GM18520 (cell line): Measurements from ENCODE around the gene SLC6A4.
"Not testable (repeated sequence)": the region's sequence is repeated elsewhere in the genome, so short reads cannot be mapped to it uniquely, and the experiment has no call there.

Source experiments
- ATAC-seq: cut with Tn5 transposase; IDR thresholded peaks from one replicate; pipeline ENCODE4 v1.9.1; 2021; ENCODE audit not compliant: unreplicated experiment

SLC6A4 gene

DNA sequence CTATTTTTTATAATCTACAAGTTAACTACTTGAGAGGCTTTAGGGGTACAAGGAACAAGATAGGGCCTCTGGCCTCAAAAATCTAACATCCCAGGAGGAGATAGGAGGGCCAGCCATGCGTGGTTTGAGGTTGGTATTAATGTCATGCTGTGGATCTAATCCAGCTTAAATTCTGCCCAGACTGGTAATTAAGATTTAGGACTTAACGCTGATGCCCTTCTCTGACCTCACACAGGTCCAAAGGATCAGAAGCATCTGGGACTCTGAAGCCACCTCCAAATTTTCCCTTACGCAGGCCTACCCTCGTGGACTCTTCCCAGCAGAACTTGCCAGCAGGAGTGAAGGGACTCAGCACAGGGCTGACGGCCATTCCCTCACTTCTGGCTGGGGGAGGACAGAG, 15.1 kb downstream of the SLC6A4 start:
- no peak for ATAC-seq

DNA sequence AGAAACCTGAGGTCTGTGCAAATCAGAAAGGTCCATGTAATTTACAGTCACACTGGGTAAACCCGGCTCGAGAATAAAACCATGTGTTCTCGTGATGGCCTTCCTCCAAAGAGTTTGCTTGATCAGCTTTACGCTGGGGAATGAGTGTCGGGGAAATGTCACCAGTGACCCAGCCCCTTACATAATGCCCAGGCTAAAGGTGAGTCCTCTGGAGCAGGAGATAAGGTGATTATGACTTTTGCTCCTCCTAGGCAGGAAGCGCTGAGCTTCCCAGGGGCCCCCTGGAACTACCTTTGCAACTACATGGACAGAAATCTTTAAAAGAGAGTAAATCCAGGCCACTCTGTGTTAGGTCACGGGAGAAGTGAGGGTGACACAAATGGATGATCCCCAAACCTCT, 15.7 kb downstream of the SLC6A4 start:
- ATAC-seq: no peak

DNA sequence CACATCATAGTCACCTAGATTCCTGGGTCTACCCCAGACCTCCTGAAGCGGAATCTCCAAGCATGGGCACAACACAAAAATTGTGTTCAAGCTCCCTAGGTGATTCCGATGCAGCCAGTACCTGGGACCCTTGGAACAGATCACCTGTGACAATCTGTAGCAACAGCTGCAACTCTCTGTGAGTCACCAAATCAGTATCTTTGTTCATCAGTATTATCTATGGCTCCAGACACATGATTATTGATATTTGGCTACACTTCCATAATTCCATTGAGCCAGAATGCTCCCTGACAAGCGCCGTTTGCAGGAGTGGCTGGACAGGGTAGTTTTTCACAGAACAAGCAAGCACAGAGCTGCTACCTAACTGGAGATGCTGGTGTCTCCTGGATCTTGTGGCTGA, 16.2 kb downstream of the SLC6A4 start:
- no peak for ATAC-seq

DNA sequence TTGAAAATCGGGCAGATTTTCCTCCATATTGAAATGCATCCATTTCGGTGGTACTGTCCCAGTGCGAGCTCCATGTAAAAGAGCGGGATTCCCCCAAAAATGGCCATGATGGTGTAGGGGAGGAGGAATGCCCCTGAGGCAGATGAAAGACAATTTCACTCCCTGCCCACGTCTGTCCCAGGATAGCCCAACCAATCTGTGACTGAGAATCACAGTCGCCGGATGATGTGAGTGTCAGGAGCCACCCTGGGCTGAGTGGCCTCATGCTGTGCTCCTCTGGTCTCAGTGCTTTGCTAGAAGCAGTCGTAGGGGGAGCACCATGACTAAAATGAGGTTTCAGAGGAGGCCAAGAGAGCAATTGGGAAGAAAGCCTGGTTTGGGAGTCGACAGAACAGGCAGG, 16.7 kb downstream of the SLC6A4 start:
- ATAC-seq: peak; percentile 56

DNA sequence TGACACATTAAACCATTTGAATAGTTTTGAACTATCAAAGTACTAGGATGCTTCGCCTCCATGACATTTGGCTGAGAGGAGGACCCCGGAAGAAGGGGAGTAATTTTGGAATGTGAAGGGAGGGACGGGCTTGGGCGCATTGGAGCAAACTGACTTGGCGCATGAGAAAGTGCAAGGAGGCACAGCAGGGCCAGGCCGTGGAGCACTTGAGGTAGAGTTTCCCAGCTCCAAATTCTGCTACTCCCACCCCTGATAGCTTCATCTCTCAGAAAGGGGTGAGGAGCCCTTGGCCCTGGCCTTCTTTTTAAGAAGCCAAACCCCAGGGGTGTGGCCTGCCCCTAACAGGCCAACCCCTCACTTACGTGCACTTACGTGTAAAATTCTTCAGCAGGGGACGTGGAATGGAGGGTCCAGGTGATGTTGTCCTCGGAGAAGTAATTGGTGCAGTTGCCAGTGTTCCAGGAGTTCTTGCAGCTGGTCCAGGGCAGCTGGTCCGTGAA, 17.7 kb downstream of the SLC6A4 start:
- no peak for ATAC-seq

DNA sequence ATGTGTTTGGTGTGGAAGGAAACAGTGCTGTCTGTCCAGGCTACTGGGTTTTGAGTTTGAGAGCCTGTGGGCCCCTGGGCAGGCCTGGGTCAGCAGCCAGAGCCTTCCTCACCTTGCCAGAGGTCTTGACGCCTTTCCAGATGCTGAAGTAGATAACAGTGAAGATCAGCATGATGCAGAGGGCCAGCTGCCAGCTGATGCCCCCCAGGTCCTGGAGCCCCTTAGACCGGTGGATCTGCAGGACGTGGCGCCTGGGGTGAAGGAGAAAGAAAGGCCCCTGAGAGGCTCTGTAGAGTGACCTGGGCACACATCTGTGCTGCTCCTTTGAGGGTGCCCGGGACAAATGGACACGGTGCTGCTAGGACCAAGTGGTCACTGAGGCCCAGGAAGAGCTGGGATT, 18.4 kb downstream of the SLC6A4 start:
- ATAC-seq: no peak

DNA sequence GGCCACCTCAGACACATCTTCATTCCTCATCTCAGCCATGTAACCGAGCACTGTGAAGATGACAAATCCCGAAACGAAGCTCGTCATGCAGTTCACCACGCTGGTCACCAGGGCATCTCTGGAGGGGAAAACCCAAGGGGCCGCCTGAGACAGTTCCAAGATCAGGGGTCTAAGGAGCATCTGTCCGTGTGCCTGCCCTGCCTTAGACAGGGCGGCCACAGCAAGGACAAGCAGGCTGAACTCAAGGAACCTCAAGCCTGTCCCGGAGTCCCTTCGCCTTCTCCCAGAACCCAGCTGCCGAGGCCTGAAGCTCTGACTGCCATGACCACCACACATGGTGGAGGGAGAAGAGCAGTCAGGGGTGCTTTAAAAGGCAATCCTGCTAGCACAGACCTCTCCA, 22.7 kb downstream of the SLC6A4 start:
- peak; percentile 65 for ATAC-seq

DNA sequence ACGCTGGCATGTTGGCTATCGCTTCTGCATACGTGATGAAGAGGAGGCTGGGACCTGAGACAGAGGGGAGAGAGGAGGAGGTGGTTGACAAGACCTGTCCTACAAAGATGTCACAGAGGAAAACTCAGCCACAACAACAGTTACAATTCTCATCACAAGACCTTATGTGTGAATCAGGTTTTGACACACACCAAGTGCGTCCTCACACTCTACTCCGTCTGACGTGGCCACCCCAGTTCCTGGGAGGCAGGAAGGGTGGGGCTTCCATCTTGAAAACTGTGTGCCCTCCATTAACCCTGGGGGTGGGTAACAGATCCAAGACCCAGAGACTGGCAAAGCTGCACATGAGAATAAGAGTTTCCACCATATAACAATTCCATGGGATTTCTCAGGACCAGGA, 24.1 kb downstream of the SLC6A4 start:
- no peak for ATAC-seq

DNA sequence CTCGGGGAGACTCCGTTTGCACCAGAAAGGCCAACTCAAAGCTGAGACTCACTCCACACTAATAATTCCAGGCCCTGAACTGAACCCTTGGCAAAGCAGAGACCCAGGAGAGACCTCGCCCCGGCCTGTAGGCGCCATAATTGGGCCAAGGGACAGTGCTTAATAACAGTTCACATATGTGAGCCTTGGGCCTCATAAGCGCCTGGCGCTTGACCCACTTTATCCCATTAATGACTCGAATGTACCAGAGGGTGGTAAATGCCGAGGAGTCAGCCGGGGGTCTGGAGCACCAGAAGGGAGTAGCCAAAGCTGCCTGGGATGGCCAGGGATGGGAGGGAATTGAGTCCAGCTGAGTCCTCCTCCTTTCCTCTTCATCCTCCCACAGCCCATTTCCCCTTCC, 24.6 kb downstream of the SLC6A4 start:
- no peak for ATAC-seq

DNA sequence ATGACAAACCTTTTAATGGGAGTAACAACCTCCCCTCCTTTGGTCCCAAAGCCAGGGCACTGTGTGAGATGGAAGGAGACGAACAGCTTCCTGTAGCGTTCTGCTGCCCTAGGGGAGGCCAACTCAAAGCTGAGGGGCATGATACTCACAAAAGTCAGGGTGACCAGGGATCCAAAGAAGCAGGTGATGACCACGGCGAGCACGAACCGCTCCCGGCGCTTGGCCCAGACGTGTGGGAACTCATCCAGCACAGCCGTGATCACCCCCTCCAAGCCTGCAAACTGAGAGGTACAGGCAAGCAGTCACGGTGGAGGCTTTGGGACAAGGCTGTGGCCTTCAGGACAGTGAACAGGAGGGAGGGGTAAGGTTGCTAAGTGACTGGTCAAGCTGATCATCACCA, 25.1 kb downstream of the SLC6A4 start:
- ATAC-seq: no peak

DNA sequence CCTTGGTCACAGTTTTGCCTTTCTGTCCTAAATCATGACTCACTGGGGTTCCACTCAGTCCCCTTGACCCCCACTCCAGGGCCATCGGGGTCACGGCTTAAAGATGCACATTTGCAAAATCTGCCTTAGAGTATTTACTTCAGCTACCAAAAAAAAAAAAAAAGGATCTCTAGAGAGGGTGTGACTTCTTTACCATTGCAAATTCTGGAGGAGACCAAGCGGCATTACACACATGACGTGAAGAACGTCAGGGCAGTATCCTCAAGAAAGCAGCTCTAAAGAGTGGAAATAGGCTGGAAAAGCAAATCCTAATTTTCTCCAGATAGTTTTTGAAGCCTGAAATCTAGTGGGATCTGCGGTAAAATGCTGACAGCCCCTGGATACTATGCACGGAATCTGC, 25.6 kb downstream of the SLC6A4 start:
- no peak for ATAC-seq

DNA sequence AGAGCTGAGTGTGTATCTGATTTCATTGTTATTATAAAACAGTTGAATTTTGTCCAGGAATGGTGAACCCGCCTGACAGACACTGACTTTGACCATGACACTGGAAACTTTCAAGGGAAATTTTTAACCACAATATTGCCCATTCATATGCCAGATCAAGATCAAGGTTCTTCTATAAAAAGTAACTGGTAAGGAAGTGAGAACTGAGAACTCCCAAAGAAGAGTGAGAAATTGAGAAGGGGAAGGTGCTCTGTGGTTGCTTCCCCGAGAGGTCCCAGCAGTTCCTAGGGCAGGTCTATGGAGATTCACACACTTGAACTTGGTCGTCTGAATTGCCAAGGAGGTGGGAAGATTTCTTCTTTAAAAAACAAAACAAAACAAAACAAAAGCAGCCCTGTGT, 27.3 kb downstream of the SLC6A4 start:
- no peak for ATAC-seq

DNA sequence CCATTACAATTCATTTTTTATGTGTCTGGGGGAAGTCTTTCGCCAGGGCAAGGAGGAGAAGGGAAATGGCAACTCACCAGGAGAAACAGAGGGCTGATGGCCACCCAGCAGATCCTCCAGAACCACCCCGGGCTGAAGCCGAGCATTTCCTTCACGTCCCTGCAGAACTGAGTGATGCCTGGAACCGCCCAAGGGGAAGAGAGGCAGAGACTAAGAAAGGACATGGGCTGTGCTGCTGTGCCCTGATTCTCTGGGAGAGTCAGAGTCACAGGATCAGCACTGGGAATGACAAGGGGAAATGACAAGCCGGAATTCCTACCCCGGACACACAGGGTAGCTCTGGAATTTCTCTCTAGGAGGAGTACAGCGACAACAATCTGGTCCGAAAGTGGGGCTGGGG, 27.8 kb downstream of the SLC6A4 start:
- no peak for ATAC-seq

DNA sequence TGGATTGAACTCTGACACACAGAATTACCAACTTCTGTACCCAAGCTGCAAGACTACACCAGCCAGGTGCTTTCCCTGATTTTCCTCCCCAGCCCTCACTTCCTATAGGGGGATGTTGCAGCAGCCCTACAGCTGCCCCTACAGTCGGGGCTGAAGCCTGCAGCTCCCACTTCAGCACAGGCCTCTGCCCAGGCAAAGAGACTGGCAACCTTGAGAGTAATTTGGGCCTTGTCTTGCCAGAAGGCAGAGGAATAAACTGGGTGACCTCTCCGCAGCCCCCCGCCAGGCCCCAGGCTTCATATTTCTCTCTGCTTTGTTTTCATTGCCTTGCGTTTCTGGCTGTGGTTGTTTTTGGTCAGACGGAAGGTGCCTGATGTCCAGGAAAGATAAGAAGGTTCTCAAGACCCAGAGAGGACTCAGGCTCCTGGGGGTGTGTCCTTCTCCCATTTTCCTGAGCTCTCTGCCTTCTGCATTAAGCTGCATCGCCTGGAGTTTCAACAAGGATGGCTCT, 32.0 kb downstream of the SLC6A4 start:
- no peak for ATAC-seq

DNA sequence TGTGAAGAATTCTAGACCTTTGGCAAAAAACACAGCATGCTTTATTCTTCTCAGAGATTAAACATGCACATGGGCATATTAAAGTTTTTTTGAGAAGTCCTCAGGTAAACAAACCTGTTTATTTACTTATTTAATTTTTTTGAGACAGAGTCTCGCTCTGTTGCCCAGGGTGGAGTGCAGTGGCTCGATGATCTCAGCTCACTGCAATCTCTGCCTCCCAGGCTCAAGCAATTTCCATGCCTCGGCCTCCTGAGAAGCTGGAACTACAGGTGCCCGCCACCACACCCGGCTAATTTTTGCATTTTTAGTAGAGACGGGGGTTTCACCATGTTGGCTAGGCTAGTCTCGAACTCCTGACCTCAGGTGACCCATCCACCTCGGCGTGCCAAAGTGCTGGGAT, 34.8 kb downstream of the SLC6A4 start:
- not testable (repeated sequence) for ATAC-seq

DNA sequence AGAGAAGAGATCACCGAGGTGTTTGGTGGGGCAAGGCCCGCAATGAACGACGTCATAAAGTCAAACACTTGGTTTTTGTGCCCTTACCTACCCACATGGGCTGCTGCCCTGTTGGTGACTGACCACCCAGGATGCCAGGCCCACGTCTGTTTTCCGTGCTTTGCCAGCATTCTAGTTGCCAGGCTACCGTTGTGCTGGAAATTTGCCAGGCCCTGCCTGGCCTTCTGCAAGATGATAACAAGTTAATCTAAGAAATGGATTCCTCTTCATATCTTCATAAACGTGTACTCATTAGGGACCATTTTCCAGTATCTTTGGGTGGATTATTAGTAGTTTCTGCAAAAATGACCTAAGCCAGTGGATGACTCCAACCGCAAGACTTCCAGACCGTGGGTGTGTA, 35.4 kb downstream of the SLC6A4 start:
- no peak for ATAC-seq

DNA sequence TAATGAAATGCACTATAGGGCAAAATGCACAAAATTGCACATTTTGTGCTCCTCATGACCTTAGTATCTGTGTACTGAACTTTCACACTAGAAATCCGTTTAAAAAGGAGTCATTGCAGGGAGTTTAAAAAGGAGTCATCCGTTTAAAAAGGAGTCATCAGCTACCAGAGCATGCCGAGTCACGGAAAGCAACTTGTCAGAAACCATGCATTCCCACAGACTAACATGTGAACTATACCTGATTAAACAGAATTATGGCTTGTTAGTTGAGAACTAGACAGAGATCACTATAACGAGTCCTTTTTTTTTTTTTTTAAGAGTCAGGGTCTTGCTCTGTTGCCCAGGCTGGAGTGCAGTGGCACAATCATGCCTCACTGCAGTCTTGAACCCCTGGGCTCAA, 35.9 kb downstream of the SLC6A4 start:
- ATAC-seq: no peak

DNA sequence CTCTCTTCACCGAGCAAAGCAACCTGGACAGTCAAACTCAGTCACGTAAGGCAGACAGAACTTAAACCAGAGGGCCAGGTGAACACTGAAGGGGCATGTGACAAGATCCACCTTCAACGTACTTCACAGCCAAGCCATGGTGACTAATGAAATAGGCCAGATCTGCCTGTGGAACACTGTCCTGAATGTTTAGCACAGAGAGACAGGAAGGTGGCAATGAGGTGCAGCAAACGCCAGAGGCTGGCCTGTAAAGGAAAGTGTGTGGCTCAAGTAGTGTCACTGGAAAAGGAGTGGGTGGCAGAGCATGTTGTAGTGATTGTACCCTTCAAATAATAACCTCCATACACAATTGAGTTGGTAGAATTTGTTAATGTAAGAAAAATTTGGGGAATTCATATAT, 38.1 kb downstream of the SLC6A4 start:
- ATAC-seq: no peak

DNA sequence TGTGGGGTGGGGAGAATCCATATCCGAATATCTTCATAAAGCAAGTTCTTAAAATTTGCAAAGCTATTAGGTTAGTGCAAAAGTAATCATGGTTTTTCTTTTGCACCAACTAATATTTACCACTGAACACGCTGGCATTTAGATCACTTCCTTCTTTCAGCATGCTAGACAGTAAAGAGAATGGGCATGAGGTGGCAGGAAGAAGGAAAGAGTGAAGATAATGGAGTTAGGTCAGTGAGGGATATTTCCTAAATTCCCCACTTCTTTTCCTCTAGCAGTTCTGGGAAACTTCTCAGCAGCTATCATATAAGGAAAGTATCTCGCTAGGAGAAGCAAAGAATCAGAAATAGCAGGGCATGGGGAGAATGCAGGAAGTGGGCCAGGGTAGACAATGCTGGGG, 39.0 kb downstream of the SLC6A4 start:
- ATAC-seq: no peak

DNA sequence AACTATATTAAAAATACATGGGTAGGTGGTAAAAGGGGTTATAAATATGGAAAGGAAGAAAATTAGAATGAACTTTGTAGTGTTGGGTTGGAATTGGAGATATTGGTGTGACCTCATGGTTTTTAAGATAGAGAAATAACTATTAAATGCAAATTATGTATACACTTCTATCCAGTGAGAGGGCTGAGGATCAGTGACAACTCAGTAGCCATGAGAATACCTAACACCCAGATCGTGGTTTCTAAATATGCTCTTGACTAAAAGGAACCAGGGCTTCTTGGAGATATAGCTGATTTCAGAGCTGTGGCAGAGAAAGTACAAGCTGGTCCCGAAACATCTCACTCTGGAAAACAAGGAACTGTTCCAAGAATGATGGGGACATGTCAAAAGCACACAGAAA, 44.4 kb downstream of the SLC6A4 start:
- ATAC-seq: no peak

DNA sequence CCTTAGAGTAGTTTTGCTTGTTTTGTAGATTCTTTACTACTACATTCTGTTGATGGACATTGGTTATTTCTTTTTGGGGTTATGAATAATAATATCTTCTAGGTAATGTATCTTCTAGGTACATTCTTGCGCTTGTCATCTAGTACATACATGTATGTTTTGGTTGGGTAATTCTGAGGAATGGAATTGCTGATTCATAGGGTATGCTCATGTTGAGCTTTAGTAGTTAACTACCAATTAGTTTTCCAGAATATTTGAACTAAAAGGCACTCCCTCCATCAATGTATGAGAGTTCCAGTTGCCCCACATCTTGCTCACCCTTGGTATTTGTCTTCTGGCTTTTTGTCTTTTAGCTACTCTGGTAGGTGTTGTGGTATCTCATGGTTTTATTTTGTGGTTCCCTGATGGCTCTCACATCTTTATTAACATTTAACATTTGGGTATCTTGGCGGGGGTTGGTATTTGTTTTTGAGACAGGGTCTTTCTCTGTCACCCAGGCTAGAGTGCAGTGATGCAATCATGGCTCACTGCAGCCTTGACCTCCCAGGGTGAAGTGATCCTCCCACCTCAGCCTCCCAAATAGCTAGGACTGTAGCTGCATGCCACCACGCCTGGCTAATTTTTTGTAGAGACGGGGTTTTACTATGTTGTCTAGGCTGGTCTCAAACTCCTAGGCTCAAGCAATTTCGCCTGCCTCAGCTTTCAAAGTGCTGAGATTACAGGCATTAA, 47.1 kb downstream of the SLC6A4 start:
- no peak for ATAC-seq

DNA sequence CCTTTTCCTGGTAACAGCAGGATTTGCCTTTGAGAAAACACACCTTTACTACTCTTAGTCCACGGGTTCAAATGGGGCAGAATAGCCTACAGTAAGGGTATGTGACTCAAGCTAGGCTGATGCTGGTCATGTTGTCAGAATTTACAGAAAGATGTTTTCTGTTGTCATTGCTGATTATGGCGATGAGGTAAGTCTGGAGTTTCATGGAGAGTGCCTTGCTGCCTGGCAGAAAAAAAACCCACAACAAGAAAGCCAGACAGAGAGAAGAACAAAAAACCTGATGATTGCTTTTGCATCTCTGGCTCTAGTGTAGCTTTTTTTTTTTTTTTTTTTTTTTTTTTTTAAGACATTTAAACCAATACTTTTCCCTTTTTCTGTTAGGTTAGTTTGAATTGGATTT, 47.9 kb downstream of the SLC6A4 start:
- ATAC-seq: no peak

DNA sequence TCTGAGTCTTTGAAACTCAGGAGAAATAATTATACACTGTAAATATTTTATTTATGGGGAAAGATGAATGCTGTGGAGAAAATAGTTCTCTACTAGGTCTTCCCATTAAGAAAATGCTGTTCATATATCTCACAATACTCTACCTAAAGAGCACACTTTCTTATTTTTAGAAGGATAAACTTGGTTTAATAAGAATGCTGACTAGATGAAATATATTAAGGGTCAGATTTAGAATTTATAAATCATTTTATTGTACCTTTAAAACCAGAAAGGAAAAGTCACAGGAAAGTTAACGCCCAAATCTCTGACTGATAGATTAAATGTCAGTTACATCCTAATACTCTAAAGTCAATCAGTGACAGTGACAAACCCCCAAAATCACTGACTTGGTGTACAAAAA, 48.7 kb downstream of the SLC6A4 start:
- ATAC-seq: no peak
